H1 (cell line): ENCODE results near the gene ADGRV1.

Experiments used
- CREB1 ChIP-seq: IDR thresholded peaks from 2 replicates; pipeline ENCODE4 v1.6.1; 2012; ENCODE audit warnings: inconsistent platforms
- CTCF ChIP-seq, 3 experiments: IDR thresholded peaks; 1 replicate in 2 of 3; 2 replicates in 1 of 3; pipeline versions ENCODE4 v1.5.1 to v1.6.1; 2011; ENCODE audit warnings: low read length in 3 of 3, mild to moderate bottlenecking in 3 of 3, inconsistent platforms in 2 of 3, low read depth in 1 of 3, moderate library complexity in 1 of 3; ENCODE audit not compliant: insufficient read depth in 1 of 3; ENCODE audit errors: control extremely low read depth in 1 of 3
- EP300 ChIP-seq, 2 experiments: IDR thresholded peaks; 1 replicate in 1 of 2; 2 replicates in 1 of 2; pipeline ENCODE4 v1.6.1; 2011 to 2012; ENCODE audit warnings: low read depth in 2 of 2, low read length in 2 of 2, mild to moderate bottlenecking in 2 of 2, borderline replicate concordance in 1 of 2, inconsistent platforms in 1 of 2, moderate library complexity in 1 of 2
- TAF1 ChIP-seq: IDR thresholded peaks from 2 replicates; pipeline ENCODE4 v1.6.1; 2011; ENCODE audit warnings: mild to moderate bottlenecking, low read depth, low read length
- YY1 ChIP-seq: IDR thresholded peaks from 2 replicates; pipeline ENCODE4 v1.6.1; 2011; ENCODE audit warnings: low read depth, mild to moderate bottlenecking, low read length

DNA sequence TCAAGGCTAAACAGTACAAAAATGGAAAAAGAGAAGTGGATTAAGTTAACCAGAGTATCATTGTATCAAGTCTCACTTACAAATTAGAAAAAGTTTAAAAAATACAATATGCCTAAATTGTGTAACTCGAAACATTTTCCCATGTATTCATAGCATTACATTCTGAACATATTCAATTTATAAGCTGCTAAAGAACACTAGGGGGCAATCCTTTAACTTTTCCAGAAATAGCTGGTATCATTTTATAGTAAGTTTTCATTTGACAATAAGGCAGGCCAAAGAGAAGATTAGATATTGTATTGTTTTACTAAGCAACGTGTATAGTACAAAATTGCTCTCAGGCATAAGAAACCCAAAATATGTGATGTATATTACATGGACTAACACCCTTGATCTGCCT is 234.6 kb downstream of the ADGRV1 start:
- TF ChIP-seq YY1 (no peak), CREB1 (no peak), CTCF (IDR thresholded peaks at IDR 0.05; ENCODE audit: control extremely low read depth in 1 of 3, insufficient read depth in 1 of 3, low read depth in 1 of 3, low read length in 3 of 3) (no peak), TAF1 (no peak), EP300 (IDR thresholded peaks at IDR 0.05; ENCODE audit: borderline replicate concordance in 1 of 2, low read depth in 2 of 2, low read length in 2 of 2) (no peak)
